ENCODE measurements around the gene C1QL1.
A peak's percentile ranks its signal among the peaks of the same experiment; 100 is the strongest.

DNA sequence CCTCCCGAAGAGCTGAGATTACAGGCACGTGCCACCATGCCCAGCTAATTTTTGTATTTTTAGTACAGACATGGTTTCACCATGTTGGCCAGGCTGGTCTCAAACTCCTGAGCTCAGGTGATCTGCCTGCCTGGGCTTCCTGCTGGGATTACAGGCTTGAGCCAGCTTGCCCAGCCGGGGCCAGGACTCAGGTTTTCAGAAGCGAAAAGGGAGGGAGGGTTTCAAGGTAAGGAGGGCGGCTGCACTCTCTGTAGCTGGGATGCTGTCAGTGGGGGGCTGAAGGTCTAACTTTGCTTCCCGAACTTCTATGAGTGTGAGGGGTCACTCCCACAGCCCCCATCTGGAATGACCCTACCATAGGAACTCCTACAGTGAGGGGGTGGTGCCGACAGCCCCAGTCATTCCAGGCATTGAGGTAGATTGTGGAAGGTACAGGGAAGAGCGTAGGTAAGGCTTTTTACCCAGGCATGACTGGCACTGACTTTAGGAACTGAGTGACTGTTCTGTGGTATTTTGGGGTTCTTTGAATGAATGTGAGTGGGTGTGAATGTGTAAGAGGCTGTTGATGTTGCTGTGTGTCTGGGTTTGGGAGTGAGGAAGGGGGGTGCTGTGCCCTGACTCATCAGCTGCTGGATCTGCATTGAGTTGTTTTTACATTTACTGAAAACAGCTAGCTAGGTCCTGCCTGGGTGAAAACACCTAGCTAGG is 3.8 kb upstream of the C1QL1 start:
- TF ChIP-seq NFIC (IDR thresholded peaks at IDR 0.05), result 0 out of 2 replicates have a peak, but pooled peaks have one; percentile 9
- TF ChIP-seq CEBPB (IDR thresholded peaks at IDR 0.05), result no peak
- TF ChIP-seq, protein P1, sequence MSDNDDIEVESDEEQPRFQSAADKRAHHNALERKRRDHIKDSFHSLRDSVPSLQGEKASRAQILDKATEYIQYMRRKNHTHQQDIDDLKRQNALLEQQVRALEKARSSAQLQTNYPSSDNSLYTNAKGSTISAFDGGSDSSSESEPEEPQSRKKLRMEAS (IDR thresholded peaks at IDR 0.05), result peak; percentile 55
- TF ChIP-seq ZBTB7A (IDR thresholded peaks at IDR 0.05; ENCODE audit: low read depth), result 0 out of 2 replicates have a peak, but pooled peaks have one; percentile 14
- TF ChIP-seq RAD21 (IDR thresholded peaks at IDR 0.05; ENCODE audit: low read depth), result no peak
- no peak for TF ChIP-seq EP300 (IDR thresholded peaks at IDR 0.05; ENCODE audit: borderline replicate concordance)
- no peak for TF ChIP-seq TAF1 (IDR thresholded peaks at IDR 0.05; ENCODE audit: low read depth)
- TF ChIP-seq YY1 (IDR thresholded peaks at IDR 0.05; ENCODE audit: low read depth), result no peak
- TF ChIP-seq, protein P2, sequence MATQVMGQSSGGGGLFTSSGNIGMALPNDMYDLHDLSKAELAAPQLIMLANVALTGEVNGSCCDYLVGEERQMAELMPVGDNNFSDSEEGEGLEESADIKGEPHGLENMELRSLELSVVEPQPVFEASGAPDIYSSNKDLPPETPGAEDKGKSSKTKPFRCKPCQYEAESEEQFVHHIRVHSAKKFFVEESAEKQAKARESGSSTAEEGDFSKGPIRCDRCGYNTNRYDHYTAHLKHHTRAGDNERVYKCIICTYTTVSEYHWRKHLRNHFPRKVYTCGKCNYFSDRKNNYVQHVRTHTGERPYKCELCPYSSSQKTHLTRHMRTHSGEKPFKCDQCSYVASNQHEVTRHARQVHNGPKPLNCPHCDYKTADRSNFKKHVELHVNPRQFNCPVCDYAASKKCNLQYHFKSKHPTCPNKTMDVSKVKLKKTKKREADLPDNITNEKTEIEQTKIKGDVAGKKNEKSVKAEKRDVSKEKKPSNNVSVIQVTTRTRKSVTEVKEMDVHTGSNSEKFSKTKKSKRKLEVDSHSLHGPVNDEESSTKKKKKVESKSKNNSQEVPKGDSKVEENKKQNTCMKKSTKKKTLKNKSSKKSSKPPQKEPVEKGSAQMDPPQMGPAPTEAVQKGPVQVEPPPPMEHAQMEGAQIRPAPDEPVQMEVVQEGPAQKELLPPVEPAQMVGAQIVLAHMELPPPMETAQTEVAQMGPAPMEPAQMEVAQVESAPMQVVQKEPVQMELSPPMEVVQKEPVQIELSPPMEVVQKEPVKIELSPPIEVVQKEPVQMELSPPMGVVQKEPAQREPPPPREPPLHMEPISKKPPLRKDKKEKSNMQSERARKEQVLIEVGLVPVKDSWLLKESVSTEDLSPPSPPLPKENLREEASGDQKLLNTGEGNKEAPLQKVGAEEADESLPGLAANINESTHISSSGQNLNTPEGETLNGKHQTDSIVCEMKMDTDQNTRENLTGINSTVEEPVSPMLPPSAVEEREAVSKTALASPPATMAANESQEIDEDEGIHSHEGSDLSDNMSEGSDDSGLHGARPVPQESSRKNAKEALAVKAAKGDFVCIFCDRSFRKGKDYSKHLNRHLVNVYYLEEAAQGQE (IDR thresholded peaks at IDR 0.05; ENCODE audit: low read depth), result no peak
- no peak for TF ChIP-seq EGR1 (IDR thresholded peaks at IDR 0.05)
- TF ChIP-seq, protein P3, sequence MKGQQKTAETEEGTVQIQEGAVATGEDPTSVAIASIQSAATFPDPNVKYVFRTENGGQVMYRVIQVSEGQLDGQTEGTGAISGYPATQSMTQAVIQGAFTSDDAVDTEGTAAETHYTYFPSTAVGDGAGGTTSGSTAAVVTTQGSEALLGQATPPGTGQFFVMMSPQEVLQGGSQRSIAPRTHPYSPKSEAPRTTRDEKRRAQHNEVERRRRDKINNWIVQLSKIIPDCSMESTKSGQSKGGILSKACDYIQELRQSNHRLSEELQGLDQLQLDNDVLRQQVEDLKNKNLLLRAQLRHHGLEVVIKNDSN (IDR thresholded peaks at IDR 0.05), result no peak
- 0 out of 2 replicates have a peak, but pooled peaks have one; percentile 16 for TF ChIP-seq TCF12 (IDR thresholded peaks at IDR 0.05; ENCODE audit: low read depth)

Data from Ishikawa (cell line).